H9 (cell line): ENCODE results near the gene DHX38. TPM values are rescaled to one million over a fixed set of nuclear protein-coding genes. Genes with fewer than 3 reads are reported as not detected.

Source experiments
- DNase-seq: peaks from one replicate; pipeline ENCODE4 v3.0.0-alpha.2; 2017
- H2AFZ ChIP-seq: one replicate; pipeline ENCODE4 v1.6.1; 2013; ENCODE audit warnings: mild to moderate bottlenecking, low read length, control low read depth, moderate library complexity
- H2AK5ac ChIP-seq: 2 replicates; pipeline ENCODE4 v1.6.1; 2013; ENCODE audit warnings: low read length, control low read depth, mixed read lengths; ENCODE audit not compliant: insufficient read length
- H2BK120ac ChIP-seq: one replicate; pipeline ENCODE4 v1.6.1; 2013; ENCODE audit warnings: low read depth, mild to moderate bottlenecking, low read length, control low read depth, inconsistent platforms; ENCODE audit not compliant: poor library complexity, severe bottlenecking
- H2BK12ac ChIP-seq: 2 replicates; pipeline ENCODE4 v1.6.1; 2013; ENCODE audit warnings: low read length, control low read depth, mixed read lengths, low read depth; ENCODE audit not compliant: insufficient read length
- H2BK15ac ChIP-seq: 2 replicates; pipeline ENCODE4 v1.6.1; 2013; ENCODE audit warnings: low read depth, low read length, control low read depth
- H2BK20ac ChIP-seq: one replicate; pipeline ENCODE4 v1.6.1; 2013; ENCODE audit warnings: low read depth, mild to moderate bottlenecking, low read length, control low read depth, inconsistent platforms; ENCODE audit not compliant: poor library complexity, severe bottlenecking
- H2BK5ac ChIP-seq: 2 replicates; pipeline ENCODE4 v1.6.1; 2013; ENCODE audit warnings: low read length, control low read depth, mixed read lengths; ENCODE audit not compliant: insufficient read length
- H3K14ac ChIP-seq: 2 replicates; pipeline ENCODE4 v1.6.1; 2013; ENCODE audit warnings: low read length, control low read depth; ENCODE audit not compliant: insufficient read depth
- H3K18ac ChIP-seq: 2 replicates; pipeline ENCODE4 v1.6.1; 2013; ENCODE audit warnings: low read depth, mild to moderate bottlenecking, mixed read lengths, low read length, control low read depth; ENCODE audit not compliant: insufficient read length
- H3K23ac ChIP-seq: 2 replicates; pipeline ENCODE4 v1.6.1; 2013; ENCODE audit warnings: low read length, control low read depth, mixed read lengths, low read depth; ENCODE audit not compliant: insufficient read length
- H3K23me2 ChIP-seq: 2 replicates; pipeline ENCODE4 v1.6.1; 2013; ENCODE audit warnings: low read depth, mild to moderate bottlenecking, mixed read lengths, low read length, control low read depth; ENCODE audit not compliant: insufficient read length, poor library complexity, severe bottlenecking
- H3K27ac ChIP-seq: 2 replicates; pipeline ENCODE4 v1.5.1; 2013; ENCODE audit warnings: low read length, control low read depth, mixed read lengths, low read depth; ENCODE audit not compliant: insufficient read length
- H3K27me3 ChIP-seq: 2 replicates; pipeline ENCODE4 v1.6.1; 2013; ENCODE audit warnings: low read length, control low read depth, inconsistent platforms; ENCODE audit not compliant: insufficient read depth
- H3K4ac ChIP-seq: 2 replicates; pipeline ENCODE4 v1.6.1; 2013; ENCODE audit warnings: low read depth, mild to moderate bottlenecking, control low read depth, inconsistent platforms, low read length, moderate library complexity
- H3K4me1 ChIP-seq: 2 replicates; pipeline ENCODE4 v1.6.1; 2013; ENCODE audit warnings: low read length, control low read depth, inconsistent platforms; ENCODE audit not compliant: insufficient read depth
- H3K4me2 ChIP-seq: 2 replicates; pipeline ENCODE4 v1.6.1; 2013; ENCODE audit warnings: low read length, control low read depth, mixed read lengths; ENCODE audit not compliant: insufficient read length, insufficient read depth
- H3K56ac ChIP-seq: 2 replicates; pipeline ENCODE4 v1.6.1; 2013; ENCODE audit warnings: low read depth, mild to moderate bottlenecking, mixed read lengths, low read length, control low read depth; ENCODE audit not compliant: insufficient read length
- H3K79me1 ChIP-seq: 2 replicates; pipeline ENCODE4 v1.6.1; 2013; ENCODE audit warnings: low read depth, mild to moderate bottlenecking, moderate library complexity, low read length, control low read depth, inconsistent platforms; ENCODE audit not compliant: insufficient read depth, poor library complexity, severe bottlenecking
- H3K79me2 ChIP-seq: 2 replicates; pipeline ENCODE4 v1.6.1; 2013; ENCODE audit warnings: low read length, control low read depth, inconsistent platforms; ENCODE audit not compliant: insufficient read depth
- H3K9ac ChIP-seq: 2 replicates; pipeline ENCODE4 v1.6.1; 2013; ENCODE audit warnings: low read length, control low read depth, mixed read lengths; ENCODE audit not compliant: insufficient read length; ENCODE audit errors: extremely low read depth
- H3K9me3 ChIP-seq: one replicate; pipeline ENCODE4 v1.6.1; 2013; ENCODE audit warnings: low read depth, low read length, inconsistent platforms; ENCODE audit not compliant: control insufficient read depth
- H3T11ph ChIP-seq: one replicate; pipeline ENCODE4 v1.6.1; 2013; ENCODE audit warnings: mild to moderate bottlenecking, low read length, control low read depth, inconsistent platforms
- H4K20me1 ChIP-seq: one replicate; pipeline ENCODE4 v1.6.1; 2013; ENCODE audit not compliant: control insufficient read depth, insufficient read length, insufficient read depth
- H4K5ac ChIP-seq: 2 replicates; pipeline ENCODE4 v1.6.1; 2013; ENCODE audit warnings: low read depth, mild to moderate bottlenecking, mixed read lengths, low read length, control low read depth; ENCODE audit not compliant: insufficient read length
- H4K8ac ChIP-seq: replicated peaks from 2 replicates; pipeline ENCODE4 v1.6.1; 2013; ENCODE audit warnings: low read length, control low read depth, mixed read lengths, low read depth; ENCODE audit not compliant: insufficient read length
- H4K91ac ChIP-seq: 2 replicates; pipeline ENCODE4 v1.6.1; 2013; ENCODE audit warnings: low read depth, mild to moderate bottlenecking, moderate library complexity, mixed read lengths, low read length, control low read depth; ENCODE audit not compliant: insufficient read length
- H3K27ac Mint-ChIP-seq, 3 experiments: 2 replicates in 2 of 3; 3 replicates in 1 of 3; pipeline ENCODE4 v1.8.0; 2020 to 2021; ENCODE audit warnings: mixed read lengths in 3 of 3, mild to moderate bottlenecking in 1 of 3, moderate library complexity in 1 of 3
- H3K27me3 Mint-ChIP-seq: 2 replicates; pipeline ENCODE4 v1.8.0; 2021; ENCODE audit warnings: low read depth, mild to moderate bottlenecking, moderate library complexity, mixed read lengths
- H3K36me3 Mint-ChIP-seq, 3 experiments: 2 replicates in 2 of 3; 3 replicates in 1 of 3; pipeline ENCODE4 v1.8.0; 2020 to 2021; ENCODE audit warnings: low read depth in 3 of 3, mixed read lengths in 3 of 3; ENCODE audit not compliant: insufficient read depth in 1 of 3
- H3K4me1 Mint-ChIP-seq, 2 experiments: 2 replicates each; pipeline ENCODE4 v1.8.0; 2020; ENCODE audit warnings: mixed read lengths in 2 of 2
- H3K4me3 Mint-ChIP-seq, 2 experiments: 2 replicates in 1 of 2; 3 replicates in 1 of 2; pipeline ENCODE4 v1.8.0; 2020 to 2021; ENCODE audit warnings: mild to moderate bottlenecking in 2 of 2, mixed read lengths in 2 of 2, moderate library complexity in 1 of 2
- H3K9me3 Mint-ChIP-seq, 2 experiments: 2 replicates in 1 of 2; 3 replicates in 1 of 2; pipeline ENCODE4 v1.8.0; 2020; ENCODE audit warnings: mild to moderate bottlenecking in 2 of 2, mixed read lengths in 2 of 2, moderate library complexity in 1 of 2
- CTCF ChIP-seq: fragments of 200-600 bp; sonication (generic); conservative IDR thresholded peaks from 3 replicates; pipeline ENCODE4 v1.8.0; 2021; ENCODE audit warnings: antibody characterized with exemption, mild to moderate bottlenecking
- WGBS: extraction: QIAGEN DNeasy Blood & Tissue Kit; methylation state at CpG from one replicate; pipeline ENCODE4 v1.1.7; 2013; ENCODE audit warnings: missing lambda C conversion rate, low lambda C conversion rate, mixed read lengths; ENCODE audit not compliant: insufficient read length; ENCODE audit errors: extremely low coverage; 5-methylcytosine and 5-hydroxymethylcytosine counted together
- total RNA-seq: library from RNA; stranded (reverse); gene quantifications from 2 replicates; pipeline ENCODE4 v1.2.1, GENCODE V29; 2021

DHX38 gene
- total RNA-seq, 1 experiment from 2014 or later = 60.5 TPM

GRCh38 chr16:72137380-72138063 lies 43.9 kb downstream of the DHX38 start:
- H3K4me1 Mint-ChIP-seq = peaks cover 3 to 6% of the 10 kb centered on the region in 2 experiments; a peak in 1 of 4 replicates
- Histone ChIP-seq H2AFZ (no peak overlapping the region), H2BK12ac (no peak overlapping the region), H3K14ac (peak overlapping the region; percentile 12; the same call in 1 of the 2 replicates), H3K27ac (no peak overlapping the region), H4K5ac (no peak overlapping the region), H3K18ac (peak overlapping the region; percentile 70), H3K4me2 (no peak overlapping the region), H2BK120ac (no peak overlapping the region), H3K79me1 (no peaks in the 10 kb centered on the region), H3K23me2 (no peaks in the 10 kb centered on the region), H4K8ac (no peak overlapping the region), H3K9ac (no peak overlapping the region), H3K23ac (no peak overlapping the region), H4K91ac (no peak overlapping the region), H3K79me2 (no peaks in the 10 kb centered on the region), H3T11ph (no peak overlapping the region), H2BK5ac (no peak overlapping the region), H2BK20ac (no peak overlapping the region), H3K4ac (no peak overlapping the region), H3K56ac (no peak overlapping the region), H4K20me1 (no peaks in the 10 kb centered on the region), H2BK15ac (no peak overlapping the region), H2AK5ac (no peak overlapping the region), H3K9me3 (no peaks in the 10 kb centered on the region), H3K4me1 (no peaks in the 10 kb centered on the region), H3K27me3 (no peaks in the 10 kb centered on the region)
- no peaks in the 10 kb centered on the region for H3K9me3 Mint-ChIP-seq
- no peaks in the 10 kb centered on the region for H3K36me3 Mint-ChIP-seq
- no CpG with 5 or more reads among the region's 15 CpGs for WGBS
- H3K27me3 Mint-ChIP-seq = no peaks in the 10 kb centered on the region
- TF ChIP-seq CTCF = no peak
- no peak overlapping the region for H3K4me3 Mint-ChIP-seq
- no peak for DNase-seq
- H3K27ac Mint-ChIP-seq = no peak overlapping the region; a peak in 1 of 7 replicates
